Measurements from ENCODE around the gene BOD1L1. TPM values are rescaled to one million over a fixed set of nuclear protein-coding genes. Genes with fewer than 3 reads are reported as not detected.

BOD1L1 gene
- total and polyA plus RNA-seq, 2 experiments from 2014 or later = 18.2 to 43.2 TPM

DNA sequence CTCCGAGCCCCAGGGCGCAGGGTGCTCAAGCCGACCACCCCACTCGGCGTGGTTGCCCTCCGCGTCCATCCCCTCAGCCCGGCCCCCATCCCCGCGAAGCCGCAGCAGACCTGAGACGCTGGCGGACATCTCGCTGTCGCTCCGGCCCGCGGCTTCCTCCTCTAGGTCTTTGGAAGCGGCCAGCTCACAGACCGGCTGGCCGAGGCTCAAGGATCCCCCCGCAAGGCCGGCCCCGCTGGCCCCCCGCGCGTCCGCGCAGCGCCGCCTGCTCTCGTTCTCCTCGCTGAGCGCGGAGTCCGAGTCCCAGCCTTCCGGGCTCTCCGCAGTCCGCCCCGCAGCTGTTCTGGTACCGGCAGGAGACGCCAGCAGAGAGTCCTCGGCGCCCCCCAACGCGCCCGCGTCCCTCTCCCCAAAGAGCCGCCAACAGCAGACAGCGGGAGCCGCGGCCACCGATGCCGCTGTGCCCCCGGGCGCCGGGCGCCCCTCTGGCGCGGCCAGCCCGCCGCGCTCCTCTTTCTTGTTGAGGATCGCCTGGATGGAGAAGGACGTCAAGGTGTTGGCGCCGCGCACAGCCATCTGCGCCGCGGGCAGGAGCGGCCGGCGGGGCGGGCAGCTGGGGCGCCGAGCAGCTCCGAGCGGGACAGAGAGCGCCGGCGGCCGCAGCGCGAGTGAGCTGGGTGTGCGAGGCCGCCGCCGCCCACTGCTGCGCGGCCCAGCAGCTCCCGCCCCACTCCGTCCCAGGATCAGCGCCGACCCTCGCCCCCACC is 83.5 kb downstream of the BOD1L1 start, which contains the start of gene NKX3-2:
Gene NKX3-2, minus strand, starts transcription at position 670 of the 767 bp plus-strand sequence. Its CDS starts 94 bp downstream, at position 576.
- Histone ChIP-seq H3K79me2 (replicated peaks; ENCODE audit: insufficient read depth) (no peaks in the 10 kb centered on the region), H3K4me1 (ENCODE audit: insufficient read depth) (peaks cover 65% of the 10 kb centered on the region), H3K36me3 (ENCODE audit: insufficient read depth) (no peaks in the 10 kb centered on the region), H3K4me3 (peak within 1 kb of the TSS; percentile 58), H2AFZ (peak within 1 kb of the TSS; percentile 91), H3K9me2 (ENCODE audit: insufficient read depth) (no peaks in the 10 kb centered on the region), H3F3A (replicated peaks; ENCODE audit: low read depth) (peaks cover 31% of the 10 kb centered on the region), H3K27ac (ENCODE audit: low read depth) (no peak within 1 kb of the TSS), H3K27me3 (ENCODE audit: insufficient read depth) (peaks cover 98% of the 10 kb centered on the region), H3K4me2 (peak within 1 kb of the TSS; percentile 81), H4K20me1 (replicated peaks; ENCODE audit: insufficient read depth) (peaks cover 12% of the 10 kb centered on the region)
- ATAC-seq (peak; percentile 15), DNase-seq (ENCODE audit: low spot score) (peak; percentile 70)
- TF ChIP-seq POLR2AphosphoS5 (IDR thresholded peaks at IDR 0.05; ENCODE audit: low read depth) (no peak), ZNF331 (CRISPR knock-in tag; IDR thresholded peaks at IDR 0.05; ENCODE audit: low read depth) (no peak), EZH2 (IDR thresholded peaks at IDR 0.05; ENCODE audit: low read depth, unreplicated experiment) (peak; percentile 76), STAT1 (IDR thresholded peaks at IDR 0.05; ENCODE audit: unreplicated experiment) (no peak), EZH2phosphoT487 (IDR thresholded peaks at IDR 0.05; ENCODE audit: unreplicated experiment) (peak; percentile 90), CREB1 (CRISPR knock-in tag; IDR thresholded peaks at IDR 0.05; ENCODE audit: low read depth) (0 out of 2 replicates have a peak, but pooled peaks have one; percentile 7), NANOG (IDR thresholded peaks at IDR 0.05; ENCODE audit: borderline replicate concordance) (no peak)
- TF ChIP-seq, protein P1, sequence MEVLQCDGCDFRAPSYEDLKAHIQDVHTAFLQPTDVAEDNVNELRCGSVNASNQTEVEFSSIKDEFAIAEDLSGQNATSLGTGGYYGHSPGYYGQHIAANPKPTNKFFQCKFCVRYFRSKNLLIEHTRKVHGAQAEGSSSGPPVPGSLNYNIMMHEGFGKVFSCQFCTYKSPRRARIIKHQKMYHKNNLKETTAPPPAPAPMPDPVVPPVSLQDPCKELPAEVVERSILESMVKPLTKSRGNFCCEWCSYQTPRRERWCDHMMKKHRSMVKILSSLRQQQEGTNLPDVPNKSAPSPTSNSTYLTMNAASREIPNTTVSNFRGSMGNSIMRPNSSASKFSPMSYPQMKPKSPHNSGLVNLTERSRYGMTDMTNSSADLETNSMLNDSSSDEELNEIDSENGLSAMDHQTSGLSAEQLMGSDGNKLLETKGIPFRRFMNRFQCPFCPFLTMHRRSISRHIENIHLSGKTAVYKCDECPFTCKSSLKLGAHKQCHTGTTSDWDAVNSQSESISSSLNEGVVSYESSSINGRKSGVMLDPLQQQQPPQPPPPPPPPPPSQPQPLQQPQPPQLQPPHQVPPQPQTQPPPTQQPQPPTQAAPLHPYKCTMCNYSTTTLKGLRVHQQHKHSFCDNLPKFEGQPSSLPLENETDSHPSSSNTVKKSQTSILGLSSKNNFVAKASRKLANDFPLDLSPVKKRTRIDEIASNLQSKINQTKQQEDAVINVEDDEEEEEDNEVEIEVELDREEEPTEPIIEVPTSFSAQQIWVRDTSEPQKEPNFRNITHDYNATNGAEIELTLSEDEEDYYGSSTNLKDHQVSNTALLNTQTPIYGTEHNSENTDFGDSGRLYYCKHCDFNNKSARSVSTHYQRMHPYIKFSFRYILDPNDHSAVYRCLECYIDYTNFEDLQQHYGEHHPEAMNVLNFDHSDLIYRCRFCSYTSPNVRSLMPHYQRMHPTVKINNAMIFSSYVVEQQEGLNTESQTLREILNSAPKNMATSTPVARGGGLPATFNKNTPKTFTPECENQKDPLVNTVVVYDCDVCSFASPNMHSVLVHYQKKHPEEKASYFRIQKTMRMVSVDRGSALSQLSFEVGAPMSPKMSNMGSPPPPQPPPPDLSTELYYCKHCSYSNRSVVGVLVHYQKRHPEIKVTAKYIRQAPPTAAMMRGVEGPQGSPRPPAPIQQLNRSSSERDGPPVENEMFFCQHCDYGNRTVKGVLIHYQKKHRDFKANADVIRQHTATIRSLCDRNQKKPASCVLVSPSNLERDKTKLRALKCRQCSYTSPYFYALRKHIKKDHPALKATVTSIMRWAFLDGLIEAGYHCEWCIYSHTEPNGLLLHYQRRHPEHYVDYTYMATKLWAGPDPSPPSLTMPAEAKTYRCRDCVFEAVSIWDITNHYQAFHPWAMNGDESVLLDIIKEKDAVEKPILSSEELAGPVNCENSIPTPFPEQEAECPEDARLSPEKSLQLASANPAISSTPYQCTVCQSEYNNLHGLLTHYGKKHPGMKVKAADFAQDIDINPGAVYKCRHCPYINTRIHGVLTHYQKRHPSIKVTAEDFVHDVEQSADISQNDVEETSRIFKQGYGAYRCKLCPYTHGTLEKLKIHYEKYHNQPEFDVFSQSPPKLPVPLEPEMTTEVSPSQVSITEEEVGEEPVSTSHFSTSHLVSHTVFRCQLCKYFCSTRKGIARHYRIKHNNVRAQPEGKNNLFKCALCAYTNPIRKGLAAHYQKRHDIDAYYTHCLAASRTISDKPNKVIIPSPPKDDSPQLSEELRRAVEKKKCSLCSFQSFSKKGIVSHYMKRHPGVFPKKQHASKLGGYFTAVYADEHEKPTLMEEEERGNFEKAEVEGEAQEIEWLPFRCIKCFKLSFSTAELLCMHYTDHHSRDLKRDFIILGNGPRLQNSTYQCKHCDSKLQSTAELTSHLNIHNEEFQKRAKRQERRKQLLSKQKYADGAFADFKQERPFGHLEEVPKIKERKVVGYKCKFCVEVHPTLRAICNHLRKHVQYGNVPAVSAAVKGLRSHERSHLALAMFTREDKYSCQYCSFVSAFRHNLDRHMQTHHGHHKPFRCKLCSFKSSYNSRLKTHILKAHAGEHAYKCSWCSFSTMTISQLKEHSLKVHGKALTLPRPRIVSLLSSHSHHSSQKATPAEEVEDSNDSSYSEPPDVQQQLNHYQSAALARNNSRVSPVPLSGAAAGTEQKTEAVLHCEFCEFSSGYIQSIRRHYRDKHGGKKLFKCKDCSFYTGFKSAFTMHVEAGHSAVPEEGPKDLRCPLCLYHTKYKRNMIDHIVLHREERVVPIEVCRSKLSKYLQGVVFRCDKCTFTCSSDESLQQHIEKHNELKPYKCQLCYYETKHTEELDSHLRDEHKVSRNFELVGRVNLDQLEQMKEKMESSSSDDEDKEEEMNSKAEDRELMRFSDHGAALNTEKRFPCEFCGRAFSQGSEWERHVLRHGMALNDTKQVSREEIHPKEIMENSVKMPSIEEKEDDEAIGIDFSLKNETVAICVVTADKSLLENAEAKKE (CRISPR knock-in tag; IDR thresholded peaks at IDR 0.05) = no peak
- TF ChIP-seq, protein P2, sequence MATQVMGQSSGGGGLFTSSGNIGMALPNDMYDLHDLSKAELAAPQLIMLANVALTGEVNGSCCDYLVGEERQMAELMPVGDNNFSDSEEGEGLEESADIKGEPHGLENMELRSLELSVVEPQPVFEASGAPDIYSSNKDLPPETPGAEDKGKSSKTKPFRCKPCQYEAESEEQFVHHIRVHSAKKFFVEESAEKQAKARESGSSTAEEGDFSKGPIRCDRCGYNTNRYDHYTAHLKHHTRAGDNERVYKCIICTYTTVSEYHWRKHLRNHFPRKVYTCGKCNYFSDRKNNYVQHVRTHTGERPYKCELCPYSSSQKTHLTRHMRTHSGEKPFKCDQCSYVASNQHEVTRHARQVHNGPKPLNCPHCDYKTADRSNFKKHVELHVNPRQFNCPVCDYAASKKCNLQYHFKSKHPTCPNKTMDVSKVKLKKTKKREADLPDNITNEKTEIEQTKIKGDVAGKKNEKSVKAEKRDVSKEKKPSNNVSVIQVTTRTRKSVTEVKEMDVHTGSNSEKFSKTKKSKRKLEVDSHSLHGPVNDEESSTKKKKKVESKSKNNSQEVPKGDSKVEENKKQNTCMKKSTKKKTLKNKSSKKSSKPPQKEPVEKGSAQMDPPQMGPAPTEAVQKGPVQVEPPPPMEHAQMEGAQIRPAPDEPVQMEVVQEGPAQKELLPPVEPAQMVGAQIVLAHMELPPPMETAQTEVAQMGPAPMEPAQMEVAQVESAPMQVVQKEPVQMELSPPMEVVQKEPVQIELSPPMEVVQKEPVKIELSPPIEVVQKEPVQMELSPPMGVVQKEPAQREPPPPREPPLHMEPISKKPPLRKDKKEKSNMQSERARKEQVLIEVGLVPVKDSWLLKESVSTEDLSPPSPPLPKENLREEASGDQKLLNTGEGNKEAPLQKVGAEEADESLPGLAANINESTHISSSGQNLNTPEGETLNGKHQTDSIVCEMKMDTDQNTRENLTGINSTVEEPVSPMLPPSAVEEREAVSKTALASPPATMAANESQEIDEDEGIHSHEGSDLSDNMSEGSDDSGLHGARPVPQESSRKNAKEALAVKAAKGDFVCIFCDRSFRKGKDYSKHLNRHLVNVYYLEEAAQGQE (IDR thresholded peaks at IDR 0.05; ENCODE audit: unreplicated experiment) = no peak
- H3K4me3 Mint-ChIP-seq = peak within 1 kb of the TSS; percentile 87
- H3K4me1 Mint-ChIP-seq = peaks cover 29% of the 10 kb centered on the region
- peaks cover 4% of the 10 kb centered on the region; the same call in 1 of the 3 replicates for H3K36me3 Mint-ChIP-seq (ENCODE audit: low read depth)
- H3K27me3 Mint-ChIP-seq (ENCODE audit: insufficient read depth, low read depth, poor library complexity) = peaks cover 84% of the 10 kb centered on the region
- H3K27ac Mint-ChIP-seq = no peak within 1 kb of the TSS
- peaks cover 4% of the 10 kb centered on the region; the same call in 2 of the 3 replicates for H3K9me3 Mint-ChIP-seq
